GM21717 (cell line): ENCODE measurements around the gene MTG2.

Experiments
- ATAC-seq: cut with Tn5 transposase; IDR thresholded peaks from one replicate; pipeline ENCODE4 v1.9.1; 2021; ENCODE audit warnings: mild to moderate bottlenecking, moderate library complexity; ENCODE audit not compliant: unreplicated experiment

Gene MTG2

DNA sequence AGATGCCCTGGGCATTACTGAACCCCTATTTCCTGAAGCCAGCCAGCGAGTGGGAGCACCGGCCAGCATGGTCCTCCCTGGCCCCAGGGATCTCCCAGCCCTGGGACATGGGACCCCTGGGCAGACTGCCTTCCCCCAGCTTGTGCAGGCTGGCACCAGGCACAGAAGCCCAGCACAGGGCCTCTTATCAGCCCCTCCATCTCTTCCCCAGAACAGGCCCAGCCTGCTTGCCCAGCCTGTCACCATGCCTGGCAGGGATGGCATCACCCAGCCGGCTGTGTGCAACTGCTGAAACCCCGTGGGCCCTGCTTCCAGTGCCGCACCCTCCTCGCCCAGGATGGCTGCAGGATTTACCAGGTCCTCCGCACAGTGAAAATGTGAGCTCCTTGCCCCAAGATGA, 49.4 kb downstream of the MTG2 start:
- no peak for ATAC-seq

DNA sequence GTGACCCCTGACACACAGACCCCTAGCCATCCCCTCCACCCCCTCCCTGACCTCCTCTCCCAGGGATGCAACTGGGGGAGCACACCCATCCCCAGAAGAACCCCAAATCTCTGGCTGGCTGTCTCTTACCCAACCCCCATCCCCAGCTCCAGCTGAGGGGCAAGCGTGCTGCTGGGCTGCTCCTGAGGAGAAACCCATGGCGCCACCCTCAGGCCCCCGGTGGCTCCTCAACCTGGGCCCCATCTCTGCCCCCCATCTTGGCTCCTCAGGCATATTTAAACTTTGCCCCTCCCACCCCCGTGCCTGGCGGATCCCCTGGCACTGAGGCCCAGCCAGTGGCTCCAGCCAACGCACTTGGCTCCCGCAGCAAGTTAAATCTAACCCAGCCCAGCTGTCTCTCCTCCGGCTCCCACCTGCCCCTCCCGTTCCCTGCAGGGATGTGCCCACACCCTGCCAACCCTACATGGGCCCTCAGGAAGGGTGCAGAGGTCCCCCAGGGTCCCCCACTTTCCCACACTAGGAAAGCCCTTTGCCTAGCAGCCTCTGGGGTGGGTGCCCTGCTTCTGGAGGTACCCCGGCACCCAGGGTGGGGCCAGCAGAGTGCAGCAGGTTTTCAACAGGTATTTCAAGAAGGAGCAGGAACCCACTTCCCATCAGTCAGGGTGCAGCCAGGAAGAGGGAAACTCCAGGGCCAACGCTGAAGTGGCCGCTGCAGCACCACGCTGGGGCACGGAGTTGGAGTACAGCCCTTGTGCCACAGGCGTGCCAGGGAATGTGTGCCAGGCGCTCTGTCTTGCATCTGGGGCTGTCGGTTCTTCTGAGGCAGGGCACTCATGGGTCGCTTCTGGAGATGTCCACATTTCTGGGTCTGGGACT, 50.2 kb downstream of the MTG2 start:
- ATAC-seq: no peak

DNA sequence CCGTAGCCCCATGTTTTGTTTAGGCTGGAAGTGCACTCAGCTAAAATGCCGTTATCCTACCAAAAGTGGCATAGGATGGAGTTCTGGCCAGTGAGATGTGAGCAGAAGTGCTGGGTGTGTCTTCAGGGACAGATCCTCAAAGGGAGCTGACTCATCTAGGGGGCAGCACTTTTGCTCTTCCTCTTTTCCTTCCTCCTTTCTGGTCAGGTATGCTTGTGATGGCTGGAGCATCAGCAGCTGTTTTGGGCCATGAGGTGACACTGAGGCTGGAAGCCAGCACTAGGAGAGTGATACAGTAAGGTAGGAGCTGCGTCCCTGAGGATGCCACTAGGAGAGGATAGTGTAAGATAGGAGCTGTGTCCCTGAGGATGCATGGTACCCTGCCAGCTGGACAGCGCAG, 50.9 kb downstream of the MTG2 start:
- ATAC-seq: no peak

DNA sequence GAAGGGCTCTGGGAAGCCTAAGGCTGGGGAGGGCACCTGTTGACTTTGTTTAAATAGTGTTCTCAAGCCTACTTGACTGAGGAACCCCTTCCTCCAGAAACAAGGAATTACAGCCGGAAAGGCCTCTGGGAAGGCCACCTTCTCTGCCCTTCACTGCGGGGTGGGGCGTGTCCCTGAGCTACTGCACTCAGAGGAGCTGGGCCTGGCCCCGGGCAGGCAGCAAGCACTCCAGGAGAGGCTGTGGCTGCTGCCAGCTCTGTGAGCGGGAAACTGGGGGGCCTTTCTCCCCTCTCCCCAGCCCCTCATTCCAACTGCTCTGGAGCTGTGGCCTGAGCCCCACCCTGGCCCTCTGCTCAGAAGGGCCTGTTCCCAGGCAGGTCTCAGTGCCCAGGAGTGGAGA, 51.5 kb downstream of the MTG2 start:
- no peak for ATAC-seq

- no peak for ATAC-seq
These were observed 52.4 kb downstream of the MTG2 start for GRCh38 chr20:62235001-62235776.

GRCh38 chr20:62235777-62236157, 52.9 kb downstream of the MTG2 start:
- ATAC-seq: no peak

- no peak for ATAC-seq
These were observed 53.4 kb downstream of the MTG2 start for GRCh38 chr20:62236200-62236599.

GRCh38 chr20:62236766-62237513, 54.1 kb downstream of the MTG2 start:
- ATAC-seq: no peak

DNA sequence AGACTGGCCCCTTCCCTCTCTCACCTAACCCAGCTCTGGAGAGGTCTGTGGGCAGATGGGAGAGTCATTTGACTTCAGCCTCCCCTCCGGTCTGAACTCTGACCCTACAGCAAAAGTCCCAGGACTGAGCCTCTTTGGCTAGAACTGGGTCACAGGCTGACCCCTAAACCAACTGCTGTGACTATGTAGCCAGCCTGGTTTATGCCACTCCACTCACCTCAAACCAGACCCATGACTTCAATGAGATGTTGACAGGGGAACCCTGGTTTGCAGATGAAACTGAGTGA, 54.6 kb downstream of the MTG2 start:
- no peak for ATAC-seq

DNA sequence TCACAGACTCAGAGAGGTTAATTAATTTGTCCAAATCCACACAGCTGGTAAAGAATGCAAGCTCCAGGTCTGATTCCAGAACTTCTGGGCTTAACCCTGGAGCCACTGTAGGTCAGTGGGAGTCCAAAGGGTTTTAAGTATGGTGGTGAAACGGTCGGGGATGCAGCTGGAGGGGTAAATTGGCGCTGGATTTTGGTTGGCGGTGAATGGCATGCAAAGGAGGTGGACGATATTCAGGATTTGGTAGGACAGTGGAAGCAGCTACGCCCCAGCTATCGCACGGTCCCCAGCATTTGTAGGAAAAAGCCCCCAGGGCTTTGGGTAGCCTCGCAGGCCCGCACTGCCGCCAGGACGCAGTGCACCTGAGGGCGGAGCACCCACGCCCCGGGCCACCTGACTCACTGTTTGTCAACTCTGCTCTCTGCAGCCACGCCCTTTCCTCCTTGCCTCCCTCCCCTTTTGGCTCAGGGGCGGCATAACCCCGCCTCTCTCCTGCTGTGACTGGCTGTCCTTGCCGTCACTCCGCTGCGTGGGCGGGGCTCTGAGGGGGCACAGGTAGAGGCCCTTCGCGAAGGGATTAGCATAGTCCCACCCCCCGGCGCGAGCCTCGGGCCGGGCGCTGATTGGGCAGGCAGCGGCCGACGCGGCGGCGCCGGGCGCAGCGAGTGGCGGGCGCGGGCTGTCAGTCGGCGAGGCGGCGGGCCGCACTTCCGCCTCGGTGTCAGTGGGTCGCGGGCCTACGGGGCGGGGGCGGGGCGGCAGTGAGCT, 55.2 kb downstream of the MTG2 start, which contains the start of gene OSBPL2:
OSBPL2 (plus strand) TSS at position 721 of the 768 bp plus-strand sequence. CDS start 17,664 bp downstream, outside the sequence.
- peak; percentile 96 for ATAC-seq

- ATAC-seq: peak; percentile 3
These were observed 55.9 kb downstream of the MTG2 start for GRCh38 chr20:62238569-62239277.

- no peak for ATAC-seq
These were observed 56.6 kb downstream of the MTG2 start for GRCh38 chr20:62239278-62239879.

- no peak for ATAC-seq
These were observed 57.3 kb downstream of the MTG2 start for GRCh38 chr20:62240020-62240685.

DNA sequence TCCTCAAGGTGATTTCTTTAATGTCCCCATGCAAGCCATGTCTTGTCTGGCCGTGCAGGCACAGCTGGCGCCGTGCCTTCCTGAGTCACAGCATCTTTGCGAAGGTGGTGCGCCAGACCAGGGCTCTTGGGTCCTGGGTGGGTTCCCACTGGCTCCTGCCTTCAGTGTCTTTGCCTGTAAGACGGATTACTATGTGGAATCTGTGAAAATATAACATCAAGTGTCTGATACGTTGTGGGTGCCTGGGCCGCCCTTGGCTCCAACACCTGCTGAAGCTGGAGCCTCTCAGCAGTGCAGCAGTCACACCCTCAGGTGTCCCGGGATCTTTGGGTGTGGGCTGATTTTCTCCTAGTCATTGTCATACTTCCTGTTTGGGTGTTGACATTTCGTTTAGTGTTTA, 58.7 kb downstream of the MTG2 start:
- ATAC-seq: no peak

DNA sequence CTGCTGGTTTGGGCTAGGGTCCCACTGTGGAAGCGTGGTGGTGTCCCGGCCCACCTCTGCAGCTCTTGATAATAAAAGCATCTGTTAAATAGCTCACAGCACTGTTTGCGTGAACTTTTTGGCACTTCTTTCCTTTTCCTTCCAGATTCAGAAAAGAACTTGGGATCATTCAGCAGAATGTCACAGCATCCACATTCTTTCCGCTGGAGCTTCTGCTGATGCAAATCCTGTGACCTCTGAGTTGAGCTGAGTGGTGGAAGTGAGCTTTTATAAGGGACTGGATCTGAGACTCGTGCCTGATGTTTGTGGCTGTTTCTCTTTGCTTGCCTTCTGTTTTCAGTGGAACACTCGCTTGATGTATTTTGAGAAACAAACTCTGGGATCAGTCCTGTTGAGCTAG, 59.3 kb downstream of the MTG2 start:
- ATAC-seq: no peak

GRCh38 chr20:62243106-62243505, 60.3 kb downstream of the MTG2 start:
- ATAC-seq: no peak

DNA sequence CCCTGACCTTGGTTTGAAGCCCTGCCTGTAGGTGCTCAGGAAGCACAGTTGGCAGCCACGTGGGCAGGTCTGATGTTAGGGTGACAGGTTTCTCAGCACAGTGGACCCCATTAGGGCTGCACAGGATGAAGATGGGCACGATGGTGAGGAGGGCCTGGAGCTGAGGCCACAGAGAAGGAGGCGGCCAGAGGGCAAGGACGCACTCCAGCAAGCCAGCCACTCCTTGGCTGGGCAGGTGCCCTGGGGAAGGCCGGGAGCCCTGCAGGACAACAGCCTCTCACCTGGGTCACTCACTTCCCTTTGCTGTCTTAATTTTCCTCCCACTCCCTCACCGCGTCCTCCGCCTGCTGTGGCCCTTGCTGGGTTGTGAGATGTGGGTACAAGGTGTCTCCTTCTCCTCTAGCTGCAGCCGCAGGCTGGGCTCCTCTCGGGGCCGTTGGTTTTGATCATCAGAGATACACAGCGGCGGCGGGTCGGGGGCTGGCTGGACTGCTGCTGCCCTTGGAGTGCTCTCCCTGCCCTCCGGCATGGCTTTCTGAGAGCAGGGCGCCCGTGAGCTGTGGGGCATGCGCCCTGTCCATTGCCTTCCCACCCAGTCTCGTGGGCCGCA, 61.2 kb downstream of the MTG2 start:
- ATAC-seq: no peak

GRCh38 chr20:62244644-62245108, 61.8 kb downstream of the MTG2 start:
- ATAC-seq: no peak

GRCh38 chr20:62245911-62246280, 63.1 kb downstream of the MTG2 start:
- no peak for ATAC-seq
